Testis (tissue), 2 donors: ENCODE data around the gene KMO.

Experiments
- POLR2A ChIP-seq: fragments of 450-650 bp; IDR thresholded peaks from one replicate; pipeline ENCODE4 v1.6.1; 2017; ENCODE audit warnings: antibody characterized with exemption, mild to moderate bottlenecking, moderate library complexity
- TF ChIP-seq, protein P1 (sequence below), 3 experiments: fragments of 450-650 bp in 2 of 3; fragments of 200-600 bp in 1 of 3; sonication (generic) in 1 of 3; IDR thresholded peaks; one replicate each; pipeline ENCODE4 v1.5.1; 2016 to 2019; ENCODE audit warnings: antibody characterized with exemption in 3 of 3, mild to moderate bottlenecking in 2 of 3, moderate library complexity in 1 of 3

- TF ChIP-seq POLR2A: no peak
- TF ChIP-seq, protein P1, sequence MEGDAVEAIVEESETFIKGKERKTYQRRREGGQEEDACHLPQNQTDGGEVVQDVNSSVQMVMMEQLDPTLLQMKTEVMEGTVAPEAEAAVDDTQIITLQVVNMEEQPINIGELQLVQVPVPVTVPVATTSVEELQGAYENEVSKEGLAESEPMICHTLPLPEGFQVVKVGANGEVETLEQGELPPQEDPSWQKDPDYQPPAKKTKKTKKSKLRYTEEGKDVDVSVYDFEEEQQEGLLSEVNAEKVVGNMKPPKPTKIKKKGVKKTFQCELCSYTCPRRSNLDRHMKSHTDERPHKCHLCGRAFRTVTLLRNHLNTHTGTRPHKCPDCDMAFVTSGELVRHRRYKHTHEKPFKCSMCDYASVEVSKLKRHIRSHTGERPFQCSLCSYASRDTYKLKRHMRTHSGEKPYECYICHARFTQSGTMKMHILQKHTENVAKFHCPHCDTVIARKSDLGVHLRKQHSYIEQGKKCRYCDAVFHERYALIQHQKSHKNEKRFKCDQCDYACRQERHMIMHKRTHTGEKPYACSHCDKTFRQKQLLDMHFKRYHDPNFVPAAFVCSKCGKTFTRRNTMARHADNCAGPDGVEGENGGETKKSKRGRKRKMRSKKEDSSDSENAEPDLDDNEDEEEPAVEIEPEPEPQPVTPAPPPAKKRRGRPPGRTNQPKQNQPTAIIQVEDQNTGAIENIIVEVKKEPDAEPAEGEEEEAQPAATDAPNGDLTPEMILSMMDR (IDR thresholded peaks at IDR 0.05): no peak
Observed at GRCh38 chr1:241600496-241600901, 68.3 kb downstream of the KMO start.
